Muscle layer of duodenum (tissue), 2 donors: Measurements from ENCODE around the gene MMP28.

Experiments used
- H3K27ac ChIP-seq: one replicate; pipeline ENCODE4 v1.7.0; 2013; ENCODE audit warnings: mild to moderate bottlenecking, low read length
- H3K27me3 ChIP-seq: one replicate; pipeline ENCODE4 v1.7.0; 2013; ENCODE audit warnings: low read depth, mild to moderate bottlenecking, control low read depth, low read length
- H3K36me3 ChIP-seq, 2 donors: one replicate each; pipeline ENCODE4 v1.7.0; 2013; ENCODE audit warnings: low read length in 2 of 2, control low read depth in 1 of 2, mild to moderate bottlenecking in 1 of 2; ENCODE audit not compliant: insufficient read depth in 2 of 2, control insufficient read depth in 1 of 2
- H3K4me1 ChIP-seq, 2 donors: one replicate each; pipeline ENCODE4 v1.7.0; 2013; ENCODE audit warnings: low read length in 2 of 2, mild to moderate bottlenecking in 2 of 2, control low read depth in 1 of 2, moderate library complexity in 1 of 2; ENCODE audit not compliant: insufficient read depth in 2 of 2, control insufficient read depth in 1 of 2
- H3K4me3 ChIP-seq, 2 donors: one replicate each; pipeline ENCODE4 v1.7.0; 2013; ENCODE audit warnings: low read length in 2 of 2, low read depth in 1 of 2, mild to moderate bottlenecking in 1 of 2
- H3K9me3 ChIP-seq, 2 donors: one replicate each; pipeline ENCODE4 v1.7.0; 2013; ENCODE audit warnings: low read length in 2 of 2, control low read depth in 1 of 2, mild to moderate bottlenecking in 1 of 2; ENCODE audit not compliant: control insufficient read depth in 1 of 2
- donor health status: healthy.

The MMP28 gene

DNA sequence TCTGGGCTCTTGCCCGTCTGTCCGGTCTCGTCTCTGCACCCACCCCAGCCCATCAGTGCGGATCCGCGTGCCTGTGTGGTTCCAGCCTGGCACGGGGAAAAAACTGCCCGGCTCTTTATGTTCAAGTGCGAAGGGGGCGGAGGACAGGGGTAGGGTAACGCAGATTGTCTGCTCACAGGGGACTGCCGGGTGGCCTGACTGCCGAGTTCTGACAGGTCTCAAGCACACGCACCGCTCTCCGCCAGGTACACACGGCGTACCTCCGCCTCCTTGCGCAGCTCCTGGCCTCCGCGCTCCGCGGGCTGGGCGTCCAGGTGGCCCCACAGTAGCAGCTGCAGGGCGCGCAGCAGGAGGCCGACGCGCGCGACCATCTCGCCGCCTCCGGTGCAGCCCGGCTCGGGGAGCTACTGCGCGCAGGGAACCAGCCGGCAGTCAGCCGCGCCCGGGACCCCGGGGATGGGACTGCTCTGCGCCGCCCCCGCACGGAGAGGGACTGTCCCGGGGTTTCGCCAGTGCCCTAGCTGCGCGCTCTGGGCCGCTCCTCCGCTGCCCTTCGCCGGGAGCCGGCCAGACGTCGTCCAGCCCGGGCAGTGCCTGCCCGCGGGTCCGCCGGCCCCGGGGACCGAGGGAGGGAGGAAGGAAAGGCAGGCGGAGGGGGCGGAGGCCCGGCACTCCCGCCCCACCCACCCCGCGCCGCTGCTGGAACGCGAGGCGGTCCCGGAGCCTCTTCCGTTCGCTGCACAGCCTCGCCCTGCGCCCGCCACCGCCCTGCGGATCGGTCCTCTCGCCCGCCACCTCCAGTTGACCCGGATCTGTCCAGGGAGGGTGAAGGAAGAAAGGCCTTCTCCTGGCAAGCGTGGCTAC lies at the start of gene MMP28:
MMP28 (minus strand) TSS at position 635 of the 864 bp plus-strand sequence; CDS start at position 371, 264 bp downstream.
- Histone ChIP-seq H3K27me3 (peaks cover 15% of the 10 kb centered on the region), H3K27ac (no peak within 1 kb of the TSS)

GRCh38 chr17:35844547-35844946 lies 49.1 kb upstream of the MMP28 start:
- Histone ChIP-seq H3K27ac (no peak overlapping the region), H3K4me1 (no peaks in the 10 kb centered on the region), H3K4me3 (no peak overlapping the region), H3K36me3 (peaks cover 43 to 77% of the 10 kb centered on the region in 2 donors), H3K27me3 (no peaks in the 10 kb centered on the region), H3K9me3 (no peaks in the 10 kb centered on the region)

More for the DNA sequence above, at the start of gene MMP28:
- H3K9me3 ChIP-seq: no peaks in the 10 kb centered on the region
- H3K4me3 ChIP-seq: peak within 1 kb of the TSS; percentile 50 to 82
- no peaks in the 10 kb centered on the region for H3K36me3 ChIP-seq
- H3K4me1 ChIP-seq: peaks cover 3 to 37% of the 10 kb centered on the region in 2 donors

DNA sequence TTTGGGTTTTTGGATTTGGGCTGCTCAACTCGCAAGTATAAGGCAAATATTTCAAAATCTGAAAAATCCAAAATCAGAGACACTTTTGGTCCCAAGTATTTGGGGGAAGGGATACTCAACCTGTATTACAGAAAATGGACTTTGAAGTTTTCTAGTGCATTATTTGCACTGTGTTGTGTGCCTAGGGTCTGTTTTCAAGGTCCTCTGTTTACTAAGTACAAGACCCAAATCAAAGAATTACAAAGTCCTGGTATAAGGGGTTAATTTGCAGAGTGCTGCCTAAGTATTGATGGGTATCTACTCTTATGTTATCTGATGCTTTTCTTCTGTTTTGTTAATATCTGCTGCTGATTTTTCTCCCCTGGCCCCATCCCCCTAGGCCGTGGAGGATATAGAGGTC lies 48.3 kb upstream of the MMP28 start:
- peaks cover 45 to 77% of the 10 kb centered on the region in 2 donors for H3K36me3 ChIP-seq

GRCh38 chr17:35842239-35842638 lies 46.8 kb upstream of the MMP28 start:
- H3K36me3 ChIP-seq: peaks cover 42 to 82% of the 10 kb centered on the region in 2 donors
- no peaks in the 10 kb centered on the region for H3K4me1 ChIP-seq

More for the DNA sequence above, 48.3 kb upstream of the MMP28 start:
- no peaks in the 10 kb centered on the region for H3K27me3 ChIP-seq
- no peaks in the 10 kb centered on the region for H3K4me1 ChIP-seq
- no peak overlapping the region for H3K4me3 ChIP-seq
- no peak overlapping the region for H3K27ac ChIP-seq
- no peaks in the 10 kb centered on the region for H3K9me3 ChIP-seq

GRCh38 chr17:35841505-35841904 lies 46.1 kb upstream of the MMP28 start:
- Histone ChIP-seq H3K9me3 (no peaks in the 10 kb centered on the region), H3K36me3 (peaks cover 43 to 87% of the 10 kb centered on the region in 2 donors), H3K4me1 (no peaks in the 10 kb centered on the region), H3K27me3 (no peaks in the 10 kb centered on the region), H3K4me3 (no peak overlapping the region), H3K27ac (no peak overlapping the region)

More at GRCh38 chr17:35842239-35842638, 46.8 kb upstream of the MMP28 start:
- H3K4me3 ChIP-seq: no peak overlapping the region
- H3K9me3 ChIP-seq: no peaks in the 10 kb centered on the region
- H3K27ac ChIP-seq: no peak overlapping the region
- H3K27me3 ChIP-seq: no peaks in the 10 kb centered on the region

GRCh38 chr17:35841101-35841500 lies 45.7 kb upstream of the MMP28 start:
- no peaks in the 10 kb centered on the region for H3K9me3 ChIP-seq
- H3K36me3 ChIP-seq: peaks cover 43 to 88% of the 10 kb centered on the region in 2 donors
- H3K27ac ChIP-seq: no peak overlapping the region
- H3K4me3 ChIP-seq: no peak overlapping the region
- H3K4me1 ChIP-seq: no peaks in the 10 kb centered on the region
- no peaks in the 10 kb centered on the region for H3K27me3 ChIP-seq

DNA sequence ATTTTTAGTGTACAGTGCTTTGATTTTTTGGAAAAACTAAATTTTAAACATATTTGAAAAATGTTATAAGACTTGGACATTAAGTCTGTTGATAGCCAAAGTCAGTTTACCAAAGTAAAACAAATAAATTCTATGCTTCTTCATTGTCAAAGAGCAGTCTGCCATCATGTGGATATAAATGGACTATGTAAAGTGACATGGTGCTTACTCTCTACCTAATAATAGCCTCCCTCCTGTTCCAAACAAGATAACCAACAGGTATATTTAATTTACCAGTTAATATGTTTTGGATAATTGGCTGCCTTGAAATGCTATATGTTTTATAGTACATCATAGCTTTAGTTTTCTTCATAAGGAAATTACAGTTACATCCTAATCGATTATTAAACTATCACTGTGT lies 29.8 kb upstream of the MMP28 start:
- Histone ChIP-seq H3K27ac (no peak overlapping the region), H3K9me3 (no peaks in the 10 kb centered on the region), H3K4me1 (no peaks in the 10 kb centered on the region), H3K4me3 (no peak overlapping the region), H3K27me3 (no peaks in the 10 kb centered on the region), H3K36me3 (peaks cover 49 to 55% of the 10 kb centered on the region in 2 donors)

- Histone ChIP-seq H3K4me3 (no peak overlapping the region), H3K36me3 (peaks cover 54 to 61% of the 10 kb centered on the region in 2 donors), H3K4me1 (peaks cover 0 to 11% of the 10 kb centered on the region in 2 donors), H3K27me3 (no peaks in the 10 kb centered on the region), H3K9me3 (no peaks in the 10 kb centered on the region), H3K27ac (no peak overlapping the region)
Observed at GRCh38 chr17:35821308-35821707, 25.9 kb upstream of the MMP28 start.

GRCh38 chr17:35819455-35819854 lies 24.0 kb upstream of the MMP28 start:
- Histone ChIP-seq H3K27me3 (no peaks in the 10 kb centered on the region), H3K27ac (no peak overlapping the region), H3K4me1 (peaks cover 4 to 21% of the 10 kb centered on the region in 2 donors), H3K36me3 (peaks cover 44 to 49% of the 10 kb centered on the region in 2 donors), H3K9me3 (no peaks in the 10 kb centered on the region), H3K4me3 (no peak overlapping the region)

DNA sequence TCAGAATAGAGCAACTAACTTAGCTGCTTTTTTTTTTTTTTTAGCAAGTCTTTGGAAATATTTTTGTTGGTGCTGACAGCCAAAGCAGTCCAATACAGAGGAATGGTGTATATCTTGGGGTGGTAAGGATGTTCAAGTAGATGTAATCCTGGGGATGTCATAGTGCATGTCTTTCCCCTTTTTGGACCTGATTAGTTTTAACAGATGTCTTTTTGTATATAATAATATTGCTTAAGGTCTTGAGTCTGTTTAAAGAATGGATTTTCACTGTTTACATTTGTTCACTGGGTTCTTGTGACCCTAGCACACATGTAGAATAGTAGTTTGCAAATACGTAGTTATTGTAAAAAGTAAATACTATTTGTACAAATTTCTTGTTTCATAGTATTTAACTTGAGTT lies 21.8 kb upstream of the MMP28 start:
- peaks cover 26 to 28% of the 10 kb centered on the region in 2 donors for H3K36me3 ChIP-seq

GRCh38 chr17:35816723-35817122 lies 21.3 kb upstream of the MMP28 start:
- H3K27me3 ChIP-seq: no peaks in the 10 kb centered on the region
- peaks cover 4 to 31% of the 10 kb centered on the region in 2 donors for H3K4me1 ChIP-seq
- H3K4me3 ChIP-seq: no peak overlapping the region
- no peak overlapping the region for H3K27ac ChIP-seq
- peaks cover 25 to 26% of the 10 kb centered on the region in 2 donors for H3K36me3 ChIP-seq
- no peaks in the 10 kb centered on the region for H3K9me3 ChIP-seq

More for the DNA sequence above, 21.8 kb upstream of the MMP28 start:
- Histone ChIP-seq H3K4me3 (no peak overlapping the region), H3K27me3 (no peaks in the 10 kb centered on the region), H3K4me1 (peaks cover 4 to 26% of the 10 kb centered on the region in 2 donors), H3K27ac (no peak overlapping the region), H3K9me3 (no peaks in the 10 kb centered on the region)
